ENCODE measurements around the gene RRP1. TPM values are rescaled to one million over a fixed set of nuclear protein-coding genes. Genes with fewer than 3 reads are reported as not detected.

Gene RRP1
- total RNA-seq, 2 donors from 2014 or later = 35.5 to 89.9 TPM

- Mint-ChIP-seq H3K9me3 (no peaks in the 10 kb centered on the region), H3K4me3 (no peak overlapping the region), H3K27ac (no peak overlapping the region), H3K4me1 (ENCODE audit: low read depth in 2 of 2) (peaks cover 0 to 9% of the 10 kb centered on the region in 2 donors), H3K27me3 (peaks cover 0 to 2% of the 10 kb centered on the region in 2 donors), H3K36me3 (no peaks in the 10 kb centered on the region)
- ATAC-seq (no peak), DNase-seq (ENCODE audit: low spot score) (no peak)
Measured at GRCh38 chr21:43808367-43808766, 19.0 kb downstream of the RRP1 start.

- Mint-ChIP-seq H3K27me3 (peaks cover 0 to 2% of the 10 kb centered on the region in 2 donors), H3K4me3 (no peak overlapping the region), H3K36me3 (no peaks in the 10 kb centered on the region), H3K27ac (no peak overlapping the region), H3K4me1 (ENCODE audit: low read depth in 2 of 2) (peaks cover 0 to 9% of the 10 kb centered on the region in 2 donors), H3K9me3 (no peaks in the 10 kb centered on the region)
- DNase-seq (ENCODE audit: low spot score) = no peak
- no peak for ATAC-seq
Measured at GRCh38 chr21:43808832-43809251, 19.5 kb downstream of the RRP1 start.

- Mint-ChIP-seq H3K9me3 (no peaks in the 10 kb centered on the region), H3K27ac (no peak overlapping the region), H3K4me3 (no peak overlapping the region)
Measured at GRCh38 chr21:43809346-43809799, 20.0 kb downstream of the RRP1 start.

GRCh38 chr21:43809853-43810504 is 20.6 kb downstream of the RRP1 start:
- H3K27ac Mint-ChIP-seq = no peak overlapping the region
- H3K9me3 Mint-ChIP-seq = no peaks in the 10 kb centered on the region
- no peak for DNase-seq (ENCODE audit: low spot score)
- H3K27me3 Mint-ChIP-seq = peaks cover 0 to 2% of the 10 kb centered on the region in 2 donors
- no peak for ATAC-seq
- H3K4me3 Mint-ChIP-seq = no peak overlapping the region
- H3K4me1 Mint-ChIP-seq (ENCODE audit: low read depth in 2 of 2) = peaks cover 0 to 13% of the 10 kb centered on the region in 2 donors
- no peaks in the 10 kb centered on the region for H3K36me3 Mint-ChIP-seq

More at GRCh38 chr21:43809346-43809799, 20.0 kb downstream of the RRP1 start:
- Mint-ChIP-seq H3K36me3 (no peaks in the 10 kb centered on the region), H3K4me1 (ENCODE audit: low read depth in 2 of 2) (peaks cover 0 to 9% of the 10 kb centered on the region in 2 donors), H3K27me3 (peaks cover 0 to 2% of the 10 kb centered on the region in 2 donors)
- ATAC-seq = no peak
- no peak for DNase-seq (ENCODE audit: low spot score)

- Mint-ChIP-seq H3K36me3 (no peaks in the 10 kb centered on the region), H3K4me3 (no peak overlapping the region), H3K27ac (no peak overlapping the region), H3K4me1 (ENCODE audit: low read depth in 2 of 2) (peaks cover 0 to 13% of the 10 kb centered on the region in 2 donors), H3K27me3 (peaks cover 0 to 2% of the 10 kb centered on the region in 2 donors), H3K9me3 (no peaks in the 10 kb centered on the region)
- ATAC-seq (peak; percentile 87 to 88), DNase-seq (ENCODE audit: low spot score) (peak; percentile 82)
Measured at GRCh38 chr21:43810505-43811261, 21.3 kb downstream of the RRP1 start.

- ATAC-seq = no peak
- peaks cover 0 to 2% of the 10 kb centered on the region in 2 donors for H3K27me3 Mint-ChIP-seq
- no peak overlapping the region for H3K4me3 Mint-ChIP-seq
- DNase-seq (ENCODE audit: low spot score) = no peak
- H3K27ac Mint-ChIP-seq = no peak overlapping the region
- H3K36me3 Mint-ChIP-seq = no peaks in the 10 kb centered on the region
- H3K9me3 Mint-ChIP-seq = no peaks in the 10 kb centered on the region
- H3K4me1 Mint-ChIP-seq (ENCODE audit: low read depth in 2 of 2) = peaks cover 0 to 13% of the 10 kb centered on the region in 2 donors
Measured at GRCh38 chr21:43811262-43812105, 22.1 kb downstream of the RRP1 start.

GRCh38 chr21:43812139-43812821 is 22.9 kb downstream of the RRP1 start:
- H3K27me3 Mint-ChIP-seq = peaks cover 0 to 2% of the 10 kb centered on the region in 2 donors
- no peak overlapping the region for H3K27ac Mint-ChIP-seq
- DNase-seq (ENCODE audit: low spot score) (no peak), ATAC-seq (no peak)
- H3K36me3 Mint-ChIP-seq = no peaks in the 10 kb centered on the region
- no peak overlapping the region for H3K4me3 Mint-ChIP-seq
- no peaks in the 10 kb centered on the region for H3K9me3 Mint-ChIP-seq
- peaks cover 0 to 13% of the 10 kb centered on the region in 2 donors for H3K4me1 Mint-ChIP-seq (ENCODE audit: low read depth in 2 of 2)

GRCh38 chr21:43812957-43813655 is 23.7 kb downstream of the RRP1 start:
- Mint-ChIP-seq H3K9me3 (no peaks in the 10 kb centered on the region), H3K4me3 (no peak overlapping the region), H3K36me3 (no peaks in the 10 kb centered on the region), H3K27me3 (peaks cover 0 to 2% of the 10 kb centered on the region in 2 donors), H3K27ac (no peak overlapping the region), H3K4me1 (ENCODE audit: low read depth in 2 of 2) (peaks cover 0 to 13% of the 10 kb centered on the region in 2 donors)
- DNase-seq (ENCODE audit: low spot score) (no peak), ATAC-seq (no peak)

GRCh38 chr21:43813656-43813980 is 24.2 kb downstream of the RRP1 start:
- Mint-ChIP-seq H3K4me3 (no peak overlapping the region), H3K27me3 (peaks cover 0 to 2% of the 10 kb centered on the region in 2 donors), H3K9me3 (peaks cover under 1% of the 10 kb centered on the region), H3K4me1 (ENCODE audit: low read depth in 2 of 2) (peaks cover 0 to 13% of the 10 kb centered on the region in 2 donors), H3K36me3 (no peaks in the 10 kb centered on the region), H3K27ac (no peak overlapping the region)
- DNase-seq (ENCODE audit: low spot score) = no peak
- ATAC-seq = no peak

- peaks cover 5% of the 10 kb centered on the region for H3K9me3 Mint-ChIP-seq
- H3K4me3 Mint-ChIP-seq = no peak overlapping the region
- H3K27me3 Mint-ChIP-seq = peaks cover 0 to 4% of the 10 kb centered on the region in 2 donors
- H3K27ac Mint-ChIP-seq = no peak overlapping the region
- peaks cover 0 to 17% of the 10 kb centered on the region in 2 donors for H3K4me1 Mint-ChIP-seq (ENCODE audit: low read depth in 2 of 2)
- ATAC-seq (no peak), DNase-seq (ENCODE audit: low spot score) (no peak)
- no peaks in the 10 kb centered on the region for H3K36me3 Mint-ChIP-seq
Measured at GRCh38 chr21:43814215-43815106, 25.1 kb downstream of the RRP1 start.

- Mint-ChIP-seq H3K4me3 (no peak overlapping the region), H3K36me3 (no peaks in the 10 kb centered on the region), H3K27ac (no peak overlapping the region), H3K27me3 (peaks cover 0 to 4% of the 10 kb centered on the region in 2 donors), H3K4me1 (ENCODE audit: low read depth in 2 of 2) (peaks cover 0 to 17% of the 10 kb centered on the region in 2 donors), H3K9me3 (peaks cover 5% of the 10 kb centered on the region)
- ATAC-seq = no peak
- DNase-seq (ENCODE audit: low spot score) = no peak
Measured at GRCh38 chr21:43815107-43815613, 25.8 kb downstream of the RRP1 start.

GRCh38 chr21:43815991-43816390 is 26.6 kb downstream of the RRP1 start:
- ATAC-seq (no peak), DNase-seq (ENCODE audit: low spot score) (no peak)
- Mint-ChIP-seq H3K27me3 (peaks cover 0 to 4% of the 10 kb centered on the region in 2 donors), H3K9me3 (peaks cover 5% of the 10 kb centered on the region), H3K4me1 (ENCODE audit: low read depth in 2 of 2) (peaks cover 0 to 12% of the 10 kb centered on the region in 2 donors), H3K27ac (no peak overlapping the region), H3K4me3 (no peak overlapping the region), H3K36me3 (no peaks in the 10 kb centered on the region)
